HG02798 (cell line): ENCODE measurements around the gene CHRNB4.

Experiments
- ATAC-seq: cut with Tn5 transposase; IDR thresholded peaks from one replicate; pipeline ENCODE4 v1.9.1; 2021; ENCODE audit warnings: mild to moderate bottlenecking; ENCODE audit not compliant: unreplicated experiment, poor library complexity

The CHRNB4 gene

GRCh38 chr15:78671626-78672211, 30.7 kb upstream of the CHRNB4 start:
- ATAC-seq = no peak

GRCh38 chr15:78668987-78669386, 28.0 kb upstream of the CHRNB4 start:
- no peak for ATAC-seq

GRCh38 chr15:78667578-78668236, 26.7 kb upstream of the CHRNB4 start:
- ATAC-seq = no peak

- no peak for ATAC-seq
Observed at GRCh38 chr15:78666010-78666409, 25.0 kb upstream of the CHRNB4 start.

GRCh38 chr15:78663703-78664102, 22.7 kb upstream of the CHRNB4 start:
- ATAC-seq = no peak

- no peak for ATAC-seq
Observed at GRCh38 chr15:78662028-78662427, 21.0 kb upstream of the CHRNB4 start.

GRCh38 chr15:78661001-78661400, 20.0 kb upstream of the CHRNB4 start:
- no peak for ATAC-seq

- ATAC-seq = no peak
Observed at GRCh38 chr15:78660584-78660983, 19.6 kb upstream of the CHRNB4 start.

- no peak for ATAC-seq
Observed at GRCh38 chr15:78658823-78659222, 17.8 kb upstream of the CHRNB4 start.

GRCh38 chr15:78654272-78654671, 13.3 kb upstream of the CHRNB4 start:
- ATAC-seq = no peak

- no peak for ATAC-seq
Observed at GRCh38 chr15:78651930-78652615, 11.1 kb upstream of the CHRNB4 start.

- ATAC-seq = no peak
Observed at GRCh38 chr15:78651007-78651406, 10.0 kb upstream of the CHRNB4 start.

- ATAC-seq = no peak
Observed at GRCh38 chr15:78650022-78650421, 9.0 kb upstream of the CHRNB4 start.

GRCh38 chr15:78645009-78645408, 4.0 kb upstream of the CHRNB4 start:
- no peak for ATAC-seq

- no peak for ATAC-seq
Observed at GRCh38 chr15:78642331-78642730, 1.3 kb upstream of the CHRNB4 start.

GRCh38 chr15:78641749-78642275, 802 bp upstream of the CHRNB4 start:
- ATAC-seq = no peak

GRCh38 chr15:78640527-78641101, 396 bp downstream of the CHRNB4 start:
- no peak for ATAC-seq

- ATAC-seq = no peak
Observed at GRCh38 chr15:78638658-78639314, 2.2 kb downstream of the CHRNB4 start.

GRCh38 chr15:78637776-78638435, 3.1 kb downstream of the CHRNB4 start:
- ATAC-seq = no peak

GRCh38 chr15:78636378-78636859, 4.6 kb downstream of the CHRNB4 start:
- no peak for ATAC-seq
